GM12878 (cell line): ENCODE results near the gene RNF43. TPM values are rescaled to one million over a fixed set of nuclear protein-coding genes. Genes with fewer than 3 reads are reported as not detected.

Experiments used
- ATAC-seq: fragments of 200-7000 bp; cut with Tn5 transposase; 3 replicates; pipeline ENCODE4 v1.9.1; 2020; ENCODE audit warnings: mild to moderate bottlenecking, moderate library complexity
- BruUV-seq: library from RNA; stranded (reverse); fragments of 400-500 nt; replicated peaks from 2 replicates; lab custom pipeline; 2021; lab: Mats Ljungman, UMichigan
- CTCF ChIA-PET: fragments of 300-600 bp; sonication (Branson Sonifier 250); formaldehyde crosslinking; extraction: SDS; loops from one replicate; lab custom pipeline; 2021; ENCODE audit warnings: inconsistent platforms; lab: Yijun Ruan, JAX
- POLR2A ChIA-PET: fragments of 350-600 bp; formaldehyde crosslinking; extraction: SDS; loops from one replicate; lab custom pipeline; 2021; ENCODE audit warnings: inconsistent platforms; lab: Charles Lee
- RAD21 ChIA-PET: fragments of 300-600 bp; sonication (Branson Sonifier 250); formaldehyde crosslinking; loops from one replicate; lab custom pipeline; 2023; ENCODE audit warnings: antibody characterized with exemption; ENCODE audit not compliant: unreplicated experiment; lab: Charles Lee
- SMC1A ChIA-PET: fragments of 300-600 bp; sonication (Branson Sonifier 250); formaldehyde crosslinking; loops from one replicate; lab custom pipeline; 2023; ENCODE audit not compliant: unreplicated experiment, uncharacterized antibody; lab: Charles Lee
- DNase-seq: peaks from one replicate; pipeline ENCODE4 v3.0.0-alpha.2; 2011; ENCODE audit warnings: low read depth, low spot score
- FAIRE-seq: peaks from 3 replicates; lab custom pipeline; 2011; peaks lifted over from hg19 to GRCh38; lab: Jason Lieb, UNC
- H2AFZ ChIP-seq: 2 replicates; pipeline ENCODE4 v1.6.0; 2011; ENCODE audit warnings: low read depth, low read length, control low read depth; ENCODE audit not compliant: control insufficient read depth
- H3K27ac ChIP-seq: 2 replicates; pipeline ENCODE4 v1.5.1; 2011; ENCODE audit warnings: control low read depth; ENCODE audit not compliant: control insufficient read depth, insufficient read depth
- H3K27me3 ChIP-seq, 2 experiments: replicated peaks in 1 of 2; 2 replicates each; pipeline versions ENCODE4 v1.6.0 to v1.6.1; 2011; ENCODE audit warnings: low read length in 1 of 2; ENCODE audit not compliant: control insufficient read depth in 2 of 2, insufficient read depth in 2 of 2
- H3K36me3 ChIP-seq, 2 experiments: 2 replicates each; pipeline ENCODE4 v1.5.1; 2011; ENCODE audit warnings: low read length in 1 of 2; ENCODE audit not compliant: control insufficient read depth in 2 of 2, insufficient read depth in 2 of 2
- H3K4me1 ChIP-seq: 2 replicates; pipeline ENCODE4 v1.6.1; 2011; ENCODE audit warnings: mild to moderate bottlenecking, low read length, moderate library complexity, mixed read lengths; ENCODE audit not compliant: control insufficient read depth, insufficient read depth
- H3K4me2 ChIP-seq: 2 replicates; pipeline ENCODE4 v1.6.0; 2011; ENCODE audit warnings: control low read depth; ENCODE audit not compliant: control insufficient read depth, insufficient read depth
- H3K4me3 ChIP-seq: fragments of 200-600 bp; sonication (generic); 2 replicates; pipeline ENCODE4 v1.5.1; 2016
- H3K79me2 ChIP-seq: 2 replicates; pipeline ENCODE4 v1.6.0; 2011; ENCODE audit warnings: low read length; ENCODE audit not compliant: control insufficient read depth, insufficient read depth
- H3K9ac ChIP-seq: 2 replicates; pipeline ENCODE4 v1.8.0; 2011; ENCODE audit warnings: low read length, control low read depth, mixed read lengths; ENCODE audit not compliant: control insufficient read depth, insufficient read depth
- H3K9me3 ChIP-seq: replicated peaks from 3 replicates; pipeline ENCODE4 v1.5.1; 2011; ENCODE audit warnings: mild to moderate bottlenecking, low read length; ENCODE audit not compliant: control insufficient read depth, insufficient read depth
- H4K20me1 ChIP-seq: 2 replicates; pipeline ENCODE4 v1.6.0; 2011; ENCODE audit not compliant: control insufficient read depth, insufficient read depth
- ATF7 ChIP-seq: fragments of 450-650 bp; IDR thresholded peaks from 2 replicates; pipeline ENCODE4 v1.6.1; 2016; ENCODE audit warnings: low read depth, mild to moderate bottlenecking
- CREM ChIP-seq: IDR thresholded peaks from 2 replicates; pipeline ENCODE4 v1.6.1; 2014; ENCODE audit warnings: antibody characterized with exemption, low read depth
- HDGF ChIP-seq: fragments of 450-650 bp; IDR thresholded peaks from 2 replicates; pipeline ENCODE4 v1.6.1; 2016; ENCODE audit warnings: antibody characterized with exemption
- IRF4 ChIP-seq: IDR thresholded peaks from 2 replicates; pipeline ENCODE4 v1.6.1; 2011; ENCODE audit warnings: low read depth, low read length
- MEF2A ChIP-seq: IDR thresholded peaks from 2 replicates; pipeline ENCODE4 v1.6.1; 2011; ENCODE audit warnings: low read depth, mild to moderate bottlenecking, low read length, moderate library complexity; ENCODE audit not compliant: insufficient read depth
- RCOR1 ChIP-seq: conservative IDR thresholded peaks from 2 replicates; pipeline ENCODE4 v1.6.1; 2012; ENCODE audit warnings: low read depth, low read length, improper control_type of control experiment
- RELA ChIP-seq: fragments of 450-650 bp; IDR thresholded peaks from 2 replicates; pipeline ENCODE4 v1.8.0; 2014; ENCODE audit warnings: borderline replicate concordance; ENCODE audit not compliant: partially characterized antibody
- WGBS: methylation state at CpG from one replicate; pipeline ENCODE4 v1.1.6; 2016; ENCODE audit warnings: low lambda C conversion rate; ENCODE audit not compliant: insufficient replicate concordance, insufficient coverage; ENCODE audit errors: missing lambda C conversion rate; 5-methylcytosine and 5-hydroxymethylcytosine counted together
- in situ Hi-C: fragments of 300-500 bp; cut with MboI; formaldehyde crosslinking; loops from 9 replicates; pipeline ENCODE4 v1.14.3; 2018; ENCODE audit warnings: mixed read lengths
- intact Hi-C: fragments of 100-400 bp; cut with micrococcal nuclease; formaldehyde crosslinking; loops from one replicate; pipeline ENCODE4 v1.14.2; 2022; ENCODE audit not compliant: unreplicated experiment
- polyA plus RNA-seq, 11 experiments: library from polyadenylated mRNA; depleted of rRNA in 4 of 11; unstranded in 6 of 11; stranded (reverse) in 5 of 11; fragments of >200 nt; fragmentation: Nextera tagmentation in 4 of 11; fragmentation: Illumina TruSeq in 1 of 11; extraction: Ambion mirVana in 4 of 11; extraction: Trizol in 1 of 11; gene quantifications; 1 replicate in 1 of 11; 2 replicates in 10 of 11; pipeline versions ENCODE4 v1.2.1 to v1.2.3, GENCODE V29; 2011 to 2016; ENCODE audit warnings: inconsistent platforms in 2 of 11, missing spikeins in 2 of 11, low read depth in 1 of 11
- total RNA-seq, 4 experiments: library from RNA; depleted of rRNA in 3 of 4; stranded (reverse); fragments of >200 nt in 3 of 4; fragmentation: Illumina TruSeq in 1 of 4; extraction: Trizol in 1 of 4; gene quantifications; 2 replicates each; pipeline versions ENCODE4 v1.2.1 to v1.2.3, GENCODE V29; 2013 to 2021
- TF ChIP-seq, protein P1 (sequence below): IDR thresholded peaks from 2 replicates; pipeline ENCODE4 v1.6.1; 2011; ENCODE audit warnings: mild to moderate bottlenecking, low read depth, low read length, moderate library complexity; ENCODE audit not compliant: insufficient replicate concordance

RNF43 gene
- total and polyA plus RNA-seq, 10 of the 15 experiments (the other 5 are each of a cell fraction or from before 2014, with no cell fraction given), result 1.2 to 16.7 (median 5.5) TPM

DNA sequence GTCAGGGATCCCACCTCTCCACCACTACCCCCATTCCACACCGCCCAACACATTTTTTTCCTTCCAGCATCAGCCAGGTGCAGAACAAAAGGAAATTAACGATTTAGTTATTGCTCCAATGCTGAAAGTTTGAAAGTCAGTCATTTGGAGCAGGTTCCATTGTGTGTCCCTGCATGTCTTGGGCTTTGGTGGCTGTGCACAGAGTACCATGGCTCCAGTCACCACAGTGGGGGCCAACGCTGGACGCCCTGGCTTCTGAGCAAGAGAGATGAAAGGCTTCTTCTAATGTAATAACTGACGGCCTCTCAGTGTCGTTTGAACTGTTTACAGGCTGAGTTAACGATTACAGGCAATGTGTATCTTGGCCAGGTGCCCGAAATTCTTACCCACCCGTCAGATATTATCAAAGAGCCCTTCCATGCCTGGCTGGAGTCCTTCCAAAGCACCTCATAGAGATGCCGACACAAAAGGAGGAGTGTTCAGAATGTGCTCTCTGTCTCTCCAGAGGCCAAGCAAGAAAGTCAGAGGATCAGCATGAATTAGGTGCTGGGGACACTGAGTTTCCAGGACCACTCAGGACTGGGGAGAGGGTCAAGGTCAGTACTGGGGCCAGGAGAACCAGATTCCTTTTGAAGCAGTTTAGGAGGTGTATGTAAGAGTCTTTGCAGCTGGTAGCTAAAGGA, 25.9 kb downstream of the RNF43 start:
- Histone ChIP-seq H3K27ac (no peak overlapping the region), H3K9me3 (no peaks in the 10 kb centered on the region), H3K4me2 (no peak overlapping the region), H4K20me1 (no peaks in the 10 kb centered on the region), H3K4me1 (no peaks in the 10 kb centered on the region), H3K9ac (no peak overlapping the region), H3K36me3 (no peaks in the 10 kb centered on the region; a peak in 1 of 4 replicates), H2AFZ (no peak overlapping the region), H3K27me3 (no peaks in the 10 kb centered on the region), H3K79me2 (peaks cover 1% of the 10 kb centered on the region; the same call in 1 of the 2 replicates), H3K4me3 (no peak overlapping the region)
- FAIRE-seq (no peak), ATAC-seq (no peak), DNase-seq (no peak)
- no TSS peak for BruUV-seq
- RAD21 ChIA-PET, result no interaction called here
- CTCF ChIA-PET, result interaction anchor here (1.5 kb wide), 1 partner anchor 26 kb away, joined by 3 read pairs; the partner anchor contains the start of gene RNF43
- in situ Hi-C loops (no loop called here), intact Hi-C loops (no loop called here)
- SMC1A ChIA-PET, result interaction anchor here (1.0 to 1.4 kb wide), 3 partner anchors 13 to 42 kb away, joined by 3 to 5 read pairs (median 3); no protein-coding TSS in a partner anchor
- POLR2A ChIA-PET, result interaction anchor here (1.1 to 2.1 kb wide), 3 partner anchors 8 to 19 kb away, joined by 3 to 5 read pairs (median 4); no protein-coding TSS in a partner anchor
- TF ChIP-seq MEF2A, result no peak
- TF ChIP-seq ATF7, result no peak
- TF ChIP-seq RCOR1, result no peak
- no peak for TF ChIP-seq RELA
- TF ChIP-seq IRF4, result no peak
- TF ChIP-seq, protein P1, sequence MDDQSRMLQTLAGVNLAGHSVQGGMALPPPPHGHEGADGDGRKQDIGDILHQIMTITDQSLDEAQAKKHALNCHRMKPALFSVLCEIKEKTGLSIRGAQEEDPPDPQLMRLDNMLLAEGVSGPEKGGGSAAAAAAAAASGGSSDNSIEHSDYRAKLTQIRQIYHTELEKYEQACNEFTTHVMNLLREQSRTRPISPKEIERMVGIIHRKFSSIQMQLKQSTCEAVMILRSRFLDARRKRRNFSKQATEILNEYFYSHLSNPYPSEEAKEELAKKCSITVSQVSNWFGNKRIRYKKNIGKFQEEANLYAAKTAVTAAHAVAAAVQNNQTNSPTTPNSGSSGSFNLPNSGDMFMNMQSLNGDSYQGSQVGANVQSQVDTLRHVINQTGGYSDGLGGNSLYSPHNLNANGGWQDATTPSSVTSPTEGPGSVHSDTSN, result no peak
- TF ChIP-seq CREM, result no peak
- no peak for TF ChIP-seq HDGF
- WGBS, result 48% methylated on average over 10 of the region's 10 CpGs
